ENCODE measurements around the gene CNKSR3. TPM values are rescaled to one million over a fixed set of nuclear protein-coding genes. Genes with fewer than 3 reads are reported as not detected.

The CNKSR3 gene
- total and polyA plus RNA-seq, 2 experiments from 2014 or later = 22.4 to 23.9 TPM

- Histone ChIP-seq H3K27ac (no peak overlapping the region), H3K36me3 (replicated peaks; ENCODE audit: insufficient read depth, low read depth) (no peaks in the 10 kb centered on the region), H3K4me2 (no peak overlapping the region), H2AFZ (no peak overlapping the region), H3K9me3 (ENCODE audit: low read depth) (no peaks in the 10 kb centered on the region), H3K9me2 (replicated peaks; ENCODE audit: insufficient read depth) (no peaks in the 10 kb centered on the region), H4K20me1 (ENCODE audit: insufficient read depth, poor library complexity, severe bottlenecking) (no peaks in the 10 kb centered on the region), H3K4me3 (no peak overlapping the region), H3K79me2 (no peaks in the 10 kb centered on the region), H3K27me3 (no peaks in the 10 kb centered on the region), H3K4me1 (ENCODE audit: insufficient read depth) (peaks cover 25% of the 10 kb centered on the region)
- DNase-seq (ENCODE audit: low spot score) = no peak
- WGBS (ENCODE audit: low lambda C conversion rate, missing lambda C conversion rate) = 95% methylated on average over 2 of the region's 2 CpGs
- TF ChIP-seq CTCF (IDR thresholded peaks at IDR 0.05; ENCODE audit: poor library complexity) = no peak
- no peak for TF ChIP-seq EZH2phosphoT487 (IDR thresholded peaks at IDR 0.05; ENCODE audit: low read depth, severe bottlenecking, unreplicated experiment)
- no peak for TF ChIP-seq EZH2 (IDR thresholded peaks at IDR 0.05; ENCODE audit: borderline replicate concordance)
These were observed 25.4 kb upstream of the CNKSR3 start for GRCh38 chr6:154535851-154536250.

GRCh38 chr6:154535147-154535546 lies 24.7 kb upstream of the CNKSR3 start:
- H3K9me2 ChIP-seq (replicated peaks; ENCODE audit: insufficient read depth) = no peaks in the 10 kb centered on the region
- WGBS (ENCODE audit: low lambda C conversion rate, missing lambda C conversion rate) = 68% methylated on average over 3 of the region's 3 CpGs
- TF ChIP-seq EZH2 (IDR thresholded peaks at IDR 0.05; ENCODE audit: borderline replicate concordance) = no peak
- no peak for TF ChIP-seq CTCF (IDR thresholded peaks at IDR 0.05; ENCODE audit: poor library complexity)
- no peak for TF ChIP-seq EZH2phosphoT487 (IDR thresholded peaks at IDR 0.05; ENCODE audit: low read depth, severe bottlenecking, unreplicated experiment)
- no peaks in the 10 kb centered on the region for H3K9me3 ChIP-seq (ENCODE audit: low read depth)
- H3K27me3 ChIP-seq = no peaks in the 10 kb centered on the region
- H2AFZ ChIP-seq = no peak overlapping the region
- no peak overlapping the region for H3K4me2 ChIP-seq
- DNase-seq (ENCODE audit: low spot score) = no peak
- H4K20me1 ChIP-seq (ENCODE audit: insufficient read depth, poor library complexity, severe bottlenecking) = no peaks in the 10 kb centered on the region
- H3K4me3 ChIP-seq = no peak overlapping the region
- peak overlapping the region; percentile 16 for H3K27ac ChIP-seq
- H3K4me1 ChIP-seq (ENCODE audit: insufficient read depth) = peaks cover 25% of the 10 kb centered on the region
- H3K36me3 ChIP-seq (replicated peaks; ENCODE audit: insufficient read depth, low read depth) = no peaks in the 10 kb centered on the region
- no peaks in the 10 kb centered on the region for H3K79me2 ChIP-seq

- 80% methylated on average over 2 of the region's 2 CpGs for WGBS (ENCODE audit: low lambda C conversion rate, missing lambda C conversion rate)
- no peaks in the 10 kb centered on the region for H3K79me2 ChIP-seq
- peak overlapping the region; percentile 16 for H3K27ac ChIP-seq
These were observed 24.0 kb upstream of the CNKSR3 start for GRCh38 chr6:154534531-154534930.

More at GRCh38 chr6:154534531-154534930, 24.0 kb upstream of the CNKSR3 start:
- H4K20me1 ChIP-seq (ENCODE audit: insufficient read depth, poor library complexity, severe bottlenecking) = no peaks in the 10 kb centered on the region
- no peaks in the 10 kb centered on the region for H3K9me2 ChIP-seq (replicated peaks; ENCODE audit: insufficient read depth)
- DNase-seq (ENCODE audit: low spot score) = no peak
- no peaks in the 10 kb centered on the region for H3K9me3 ChIP-seq (ENCODE audit: low read depth)
- no peak for TF ChIP-seq CTCF (IDR thresholded peaks at IDR 0.05; ENCODE audit: poor library complexity)
- no peak for TF ChIP-seq EZH2 (IDR thresholded peaks at IDR 0.05; ENCODE audit: borderline replicate concordance)
- TF ChIP-seq EZH2phosphoT487 (IDR thresholded peaks at IDR 0.05; ENCODE audit: low read depth, severe bottlenecking, unreplicated experiment) = no peak
- H3K4me1 ChIP-seq (ENCODE audit: insufficient read depth) = peaks cover 25% of the 10 kb centered on the region
- no peak overlapping the region for H3K4me2 ChIP-seq
- no peaks in the 10 kb centered on the region for H3K27me3 ChIP-seq
- H3K36me3 ChIP-seq (replicated peaks; ENCODE audit: insufficient read depth, low read depth) = no peaks in the 10 kb centered on the region
- H2AFZ ChIP-seq = no peak overlapping the region
- H3K4me3 ChIP-seq = no peak overlapping the region

All from hepatocyte (in vitro differentiated cells).